Stimulated activated CD8-positive, alpha-beta memory T cell treated with anti-CD3 and anti-CD28 coated beads, Interleukin-7, amount 100 ng/mL, for 4 hours (primary cell): ENCODE results near the gene NOX5.
"Not testable (repeated sequence)": the region's sequence is repeated elsewhere in the genome, so short reads cannot be mapped to it uniquely, and the experiment has no call there.

ENCODE experiments used
- DNase-seq, 2 donors: peaks; one replicate each; pipeline ENCODE4 v3.0.0-alpha.2; 2020; ENCODE audit warnings: low read depth in 2 of 2

NOX5 gene

DNA sequence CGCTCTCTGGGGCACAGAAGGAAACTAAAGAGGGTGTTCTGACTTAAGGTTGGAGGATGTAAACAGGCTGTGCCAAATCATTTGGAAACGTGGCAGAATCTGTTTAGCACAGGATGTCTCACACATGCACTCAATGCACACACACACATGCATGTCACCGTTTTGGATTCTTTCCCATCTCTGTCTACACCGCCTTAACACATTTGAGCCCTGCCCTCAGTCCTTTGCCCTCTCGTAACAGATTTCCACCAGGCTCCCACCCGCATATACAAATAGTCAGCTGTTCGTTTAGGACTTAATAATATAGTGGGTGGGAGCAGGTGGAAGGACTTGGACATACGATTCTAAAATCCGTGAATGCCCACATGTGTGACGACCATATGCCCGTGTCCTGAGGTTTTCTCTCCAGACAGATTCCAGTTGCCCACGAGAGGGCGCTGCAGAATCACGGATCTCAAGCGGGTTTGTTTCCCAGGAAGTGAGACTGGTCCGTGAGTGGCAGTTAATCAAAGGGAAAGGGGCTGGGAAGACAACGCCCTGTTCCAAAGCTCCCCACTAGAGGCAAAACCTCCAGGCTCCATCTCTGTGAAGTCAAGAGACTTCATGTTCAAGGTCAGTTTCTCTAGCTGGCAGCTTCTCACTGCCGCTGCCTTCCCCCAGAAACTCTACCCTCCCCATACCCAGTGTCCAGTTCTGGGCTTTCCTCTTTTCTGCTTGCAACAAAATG lies 44.5 kb downstream of the NOX5 start:
- peak; percentile 39 to 44 for DNase-seq

DNA sequence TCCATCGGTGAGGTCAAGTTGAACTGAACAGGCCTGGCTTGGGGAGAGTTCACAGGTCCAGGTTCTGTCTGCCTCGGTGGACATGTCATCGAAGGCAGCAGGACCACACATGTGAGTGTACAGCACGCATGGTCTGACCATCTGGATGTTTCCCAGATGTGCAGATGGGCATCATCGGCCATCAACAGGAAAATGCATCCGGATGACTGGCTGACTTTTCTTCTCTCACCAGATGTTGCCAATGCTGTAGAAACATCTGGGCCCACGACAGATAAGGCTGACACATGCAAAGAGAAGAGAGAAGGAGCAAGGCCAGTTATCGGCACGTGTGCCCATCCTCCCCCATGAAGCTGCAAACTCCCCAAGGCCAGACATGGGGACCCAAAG lies 45.1 kb downstream of the NOX5 start:
- DNase-seq, result no peak

DNA sequence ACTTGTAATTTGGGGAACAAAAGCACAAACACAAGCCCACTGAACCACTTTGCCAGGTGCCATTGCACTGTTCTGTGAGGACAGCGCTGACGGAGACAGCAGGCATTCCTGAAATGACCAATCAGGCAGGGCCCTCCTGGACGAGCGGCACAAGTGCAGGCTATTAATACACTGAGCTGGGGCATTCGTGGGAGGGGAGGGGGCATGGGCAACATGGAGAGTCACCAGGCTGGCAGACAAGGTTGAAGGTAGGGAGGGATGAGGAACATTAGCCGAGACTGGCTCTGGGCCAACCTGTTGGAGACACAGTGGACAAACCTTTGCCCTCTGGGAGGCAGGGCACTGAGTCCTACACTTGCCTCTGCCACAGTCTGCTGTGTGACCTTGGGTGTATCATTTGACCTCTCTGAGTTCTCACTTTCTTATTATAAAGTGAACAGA lies 45.6 kb downstream of the NOX5 start:
- DNase-seq, result no peak

DNA sequence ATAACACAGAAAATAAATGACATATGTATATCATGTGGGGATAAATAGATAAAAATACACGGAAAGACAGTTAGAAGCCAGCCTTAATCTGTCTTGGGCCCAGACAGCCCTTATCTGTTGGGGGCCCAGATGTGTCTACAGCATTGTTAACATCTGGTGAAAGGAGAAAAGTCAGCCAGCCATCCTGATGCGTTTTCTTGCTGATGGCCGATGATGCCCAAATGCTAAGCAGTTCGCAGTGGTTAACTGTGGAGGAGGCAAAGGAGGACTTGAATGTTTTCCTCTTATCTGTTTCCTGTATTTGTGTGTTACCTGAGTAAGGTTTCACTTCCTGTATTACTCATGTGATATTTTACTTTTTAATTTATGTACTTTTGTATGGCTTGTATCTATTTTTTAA lies 46.2 kb downstream of the NOX5 start:
- DNase-seq, result no peak

DNA sequence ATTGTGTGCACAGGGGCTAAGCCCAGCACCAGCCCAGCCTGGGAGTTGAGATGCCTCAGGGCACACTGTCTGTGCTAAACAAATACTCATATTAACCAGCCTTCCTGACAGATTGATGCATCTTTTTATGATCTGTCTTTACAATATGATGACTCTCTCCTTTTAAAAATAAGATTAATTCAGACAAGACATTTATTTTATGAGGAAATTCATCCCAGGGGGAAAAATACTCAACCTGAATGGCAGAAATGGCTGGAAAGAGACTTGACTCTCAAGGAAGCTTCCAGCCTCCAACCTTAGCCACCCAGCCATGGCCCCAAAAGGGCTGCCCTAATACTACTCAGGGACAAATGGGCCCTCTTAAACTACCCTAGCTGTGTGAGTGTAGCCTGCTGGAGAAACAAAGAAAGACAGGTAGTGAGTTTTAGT lies 46.9 kb downstream of the NOX5 start:
- DNase-seq, result no peak

DNA sequence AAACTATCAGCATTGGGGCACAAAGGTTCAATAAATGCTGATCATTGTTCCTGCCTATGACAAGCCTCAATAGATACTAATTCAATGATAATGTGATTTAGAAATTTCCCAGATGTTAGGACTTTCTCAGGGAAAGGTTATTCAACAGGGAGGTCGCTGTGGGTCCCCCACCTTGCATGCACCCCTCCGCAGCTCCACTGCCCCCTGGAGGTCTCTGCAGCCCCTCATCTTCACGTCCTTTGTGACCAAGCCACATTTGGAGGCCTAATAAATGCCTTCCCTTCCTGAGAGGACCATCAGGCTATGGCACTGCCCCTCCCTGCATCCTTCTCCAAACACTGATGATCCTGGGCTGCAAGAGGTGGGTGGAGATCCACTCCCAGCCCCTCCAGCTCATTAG lies 50.2 kb downstream of the NOX5 start:
- DNase-seq, result no peak

DNA sequence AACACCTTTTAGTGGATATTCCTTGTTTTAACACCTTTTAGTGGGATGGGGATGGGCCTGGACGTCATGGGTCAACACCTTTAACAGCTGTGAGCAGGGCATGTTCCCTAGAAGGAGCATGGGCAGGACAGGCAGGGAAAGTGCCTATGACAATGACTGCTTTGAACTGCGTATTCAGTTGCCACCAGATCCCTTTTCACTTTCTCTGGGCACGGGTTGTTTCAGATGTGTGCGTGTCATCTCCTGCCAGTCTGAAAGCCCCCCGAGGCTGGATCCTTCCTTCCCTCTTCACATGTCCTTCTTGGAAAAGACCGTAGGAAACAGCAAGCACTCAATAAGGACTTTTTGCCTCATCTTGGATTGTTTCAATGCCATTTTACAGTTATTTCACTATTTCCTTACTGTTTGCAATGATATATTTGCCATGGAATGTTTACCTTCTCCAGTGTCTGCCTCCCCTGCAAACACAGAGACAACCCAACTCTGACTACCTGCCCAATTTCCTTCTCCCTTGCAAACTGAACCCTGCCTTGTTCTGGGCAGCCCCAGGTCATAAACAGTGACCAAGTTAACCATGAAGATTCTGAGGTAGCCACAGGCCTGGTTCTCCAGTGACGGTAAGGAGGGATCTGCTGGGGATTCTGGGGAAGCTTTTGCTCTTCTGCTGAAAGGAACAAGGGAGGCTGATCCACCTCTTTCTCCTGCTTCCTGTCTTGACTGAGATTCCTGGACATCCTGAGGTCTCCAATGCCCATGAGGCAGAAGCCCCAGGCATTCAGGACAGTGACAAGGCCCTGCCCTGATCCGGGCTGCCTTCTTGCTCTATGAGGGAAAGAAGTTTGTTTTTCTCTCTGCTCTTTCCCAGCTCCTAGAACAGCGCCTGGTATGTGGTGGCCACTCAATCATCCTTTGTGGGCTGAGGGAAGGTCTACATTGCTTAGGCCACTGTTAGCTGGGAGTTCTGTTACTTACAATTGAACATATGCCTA lies 51.8 kb downstream of the NOX5 start:
- no peak for DNase-seq

DNA sequence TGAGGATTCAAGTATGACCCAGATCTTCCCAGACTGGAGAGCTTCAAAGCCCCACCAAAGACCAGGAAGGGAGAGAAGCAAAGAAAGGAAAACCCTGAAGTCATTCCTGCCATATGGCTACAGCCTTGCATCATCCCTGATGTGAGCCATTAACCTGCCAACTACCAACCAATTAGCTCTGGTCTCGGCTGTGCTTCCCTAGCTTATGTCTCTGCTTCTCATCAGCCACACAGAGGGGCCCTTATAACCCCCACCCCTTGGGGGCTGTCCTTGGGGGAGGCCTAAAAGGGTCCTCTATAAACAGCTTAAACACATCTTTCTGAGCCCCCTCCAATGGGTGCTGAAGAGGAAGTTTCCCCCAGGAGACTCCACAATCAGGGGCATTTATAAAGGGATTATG lies 52.8 kb downstream of the NOX5 start:
- DNase-seq, result no peak

DNA sequence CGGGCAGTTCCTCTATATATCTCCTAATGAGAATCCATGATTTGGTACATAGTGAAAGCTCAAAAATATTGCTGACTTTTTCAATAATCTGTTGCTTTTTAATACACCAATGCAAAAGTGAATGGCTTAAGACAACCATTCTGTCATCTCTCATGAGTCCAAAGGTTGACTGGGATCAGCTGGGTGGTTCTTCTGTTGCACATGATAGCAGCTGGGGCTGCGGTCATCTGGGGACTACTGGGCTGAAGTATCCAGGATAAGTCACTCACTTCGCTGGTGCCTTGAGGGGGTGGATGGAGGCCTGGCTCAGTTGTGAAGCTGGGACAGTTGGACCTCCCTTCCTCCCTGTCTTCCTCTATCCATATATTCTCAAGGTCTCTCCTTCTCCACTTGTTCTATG lies 53.7 kb downstream of the NOX5 start:
- DNase-seq, result no peak

DNA sequence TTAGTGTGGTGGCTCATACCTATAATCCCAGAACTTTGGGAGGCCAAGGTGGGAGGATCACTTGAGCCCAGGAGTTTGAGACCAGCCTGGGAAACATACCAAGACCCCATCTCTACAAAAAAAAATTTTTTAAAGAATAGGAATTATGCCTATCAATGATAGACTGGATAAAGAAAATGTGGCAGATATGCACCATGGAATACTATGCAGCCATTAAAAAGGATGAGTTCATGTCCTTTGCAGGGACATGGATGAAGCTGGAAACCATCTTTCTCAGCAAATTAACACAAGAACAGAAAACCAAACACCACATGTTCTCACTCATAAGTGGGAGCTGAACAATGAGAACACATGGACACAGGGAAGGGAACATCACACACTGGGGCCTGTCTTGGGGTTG lies 54.8 kb downstream of the NOX5 start:
- DNase-seq, result not testable (repeated sequence)

DNA sequence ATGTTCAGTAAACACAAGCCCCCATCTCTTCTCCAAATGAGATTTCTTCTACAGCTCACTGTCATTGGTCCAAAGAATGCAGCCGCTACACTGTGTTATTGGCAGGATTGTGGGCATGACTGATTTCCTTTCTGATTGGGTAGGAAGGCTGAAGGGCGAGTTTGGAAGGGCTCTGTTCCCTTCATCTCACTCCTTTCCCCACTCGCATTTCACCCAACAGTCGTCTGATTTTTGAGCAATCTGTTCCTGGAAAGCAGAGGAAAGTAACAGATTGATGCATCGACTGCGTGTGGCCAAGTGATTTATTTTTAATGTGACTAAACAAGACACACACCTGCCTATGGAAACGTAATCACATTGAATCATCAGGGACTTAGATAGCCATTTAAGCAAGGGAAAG lies 55.5 kb downstream of the NOX5 start:
- DNase-seq, result no peak

DNA sequence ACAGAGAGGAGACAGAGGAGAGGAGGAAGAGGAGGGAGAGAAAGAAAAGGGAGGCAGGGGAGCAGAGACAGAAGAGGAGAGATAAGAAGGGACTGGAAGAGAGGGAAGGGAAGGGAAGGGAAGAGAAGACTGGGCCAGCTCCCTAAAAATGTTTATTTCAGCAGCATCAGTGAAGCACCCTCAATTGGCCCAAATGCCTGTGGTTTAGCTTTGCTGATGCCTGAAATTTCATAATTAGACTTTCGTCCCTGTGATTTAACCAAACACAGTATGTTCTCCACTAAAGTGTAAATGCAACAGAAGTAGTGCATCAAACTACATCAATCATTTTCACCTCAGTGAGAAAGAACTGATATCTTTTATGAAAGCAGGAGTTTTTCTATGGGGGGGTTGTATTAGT lies 55.9 kb downstream of the NOX5 start:
- no peak for DNase-seq

DNA sequence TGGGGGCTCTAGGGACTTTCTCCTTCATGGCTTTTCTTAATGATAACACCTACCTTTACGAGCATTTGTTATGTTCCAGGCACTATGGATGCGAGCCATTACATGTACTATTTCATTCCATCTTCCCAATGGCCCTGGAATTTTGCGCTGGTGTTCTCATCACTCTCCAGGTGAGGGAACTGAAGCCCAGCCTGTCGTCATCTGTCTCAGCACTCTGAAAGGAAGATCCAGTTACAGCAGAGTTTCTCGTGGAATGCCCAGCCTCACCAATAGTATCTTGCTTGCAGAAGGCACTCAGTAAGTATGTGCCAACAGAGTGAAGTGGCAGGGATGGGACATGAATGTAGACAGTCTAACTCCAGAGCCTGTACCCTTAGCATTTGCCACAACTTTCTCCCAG lies 56.8 kb downstream of the NOX5 start:
- DNase-seq, result no peak

DNA sequence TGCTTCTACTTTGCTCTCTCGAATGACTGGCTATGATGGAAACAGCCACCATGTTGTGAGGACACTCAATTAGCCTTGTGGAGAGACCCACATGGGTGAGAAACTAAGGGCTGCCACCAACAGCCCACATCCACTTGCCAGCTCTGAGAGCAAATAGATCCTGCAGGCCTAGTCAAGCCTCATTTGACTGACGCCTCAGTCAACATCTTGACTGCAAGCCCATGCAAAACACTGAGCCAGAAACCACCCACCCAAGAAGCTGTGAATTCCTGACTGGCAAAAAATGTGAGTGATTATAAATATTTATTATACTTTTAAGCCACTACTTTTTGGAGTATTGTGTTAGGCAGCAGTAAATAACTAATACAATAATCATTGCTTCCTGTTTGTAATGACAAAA lies 58.4 kb downstream of the NOX5 start:
- no peak for DNase-seq

DNA sequence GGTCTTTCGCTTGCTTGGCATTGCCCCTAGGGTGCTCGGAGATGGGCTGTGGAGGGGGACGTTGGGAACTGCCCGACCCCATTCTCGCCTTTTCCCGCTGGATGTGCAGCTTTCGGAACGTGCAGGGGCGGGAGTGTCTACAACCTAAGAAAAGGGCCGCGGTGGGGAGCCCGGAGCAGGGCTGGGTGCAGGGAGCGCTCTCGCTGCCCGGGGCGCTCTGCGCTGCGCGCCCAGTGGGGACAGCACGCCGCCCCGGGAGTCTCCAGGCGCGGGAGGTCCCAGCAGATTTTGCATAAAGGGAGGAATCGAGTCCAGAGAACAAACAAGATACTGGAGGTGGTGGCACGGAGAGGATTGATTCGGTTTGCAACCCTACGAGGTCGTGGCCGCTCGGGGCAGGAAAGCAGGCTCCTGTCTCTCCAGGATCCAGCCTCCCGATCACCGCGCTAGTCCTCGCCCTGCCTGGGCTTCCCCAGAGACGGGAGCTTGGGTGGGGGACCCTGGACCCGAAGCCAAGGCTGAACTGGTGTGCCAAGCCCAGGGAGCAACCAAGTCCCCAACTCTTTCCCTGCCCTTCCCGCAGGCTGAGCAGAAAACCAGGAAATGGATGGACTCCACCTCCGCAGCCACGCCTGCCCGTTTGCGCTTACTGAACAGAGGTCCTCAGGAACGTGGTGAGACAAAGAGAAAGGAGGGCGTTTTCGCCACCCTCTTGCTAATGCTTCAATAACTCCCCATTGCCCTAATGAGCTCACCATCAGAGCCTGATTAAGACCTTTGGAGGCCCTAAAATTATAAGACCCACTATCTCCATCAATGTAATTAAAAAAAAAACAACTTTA lies 59.7 kb downstream of the NOX5 start:
- no peak for DNase-seq

DNA sequence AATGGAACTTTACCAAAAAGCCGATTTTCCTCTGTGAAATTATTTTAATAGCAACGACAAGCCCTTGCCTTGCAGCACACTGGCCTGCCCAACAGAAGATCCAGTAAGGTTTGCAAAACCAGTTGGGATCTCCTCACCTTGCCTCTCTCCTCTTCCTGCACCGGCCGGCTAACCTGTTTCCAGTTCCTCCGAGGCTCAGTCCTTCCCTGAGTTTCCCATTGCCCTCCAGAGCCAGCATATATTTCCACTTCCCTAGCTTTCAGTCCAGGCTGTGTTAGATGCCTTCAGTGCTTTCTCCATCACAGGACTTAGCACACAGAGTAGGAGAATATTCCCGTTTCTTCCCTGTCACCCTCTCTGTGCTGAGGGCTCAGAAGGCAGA lies 60.3 kb downstream of the NOX5 start:
- DNase-seq, result no peak

DNA sequence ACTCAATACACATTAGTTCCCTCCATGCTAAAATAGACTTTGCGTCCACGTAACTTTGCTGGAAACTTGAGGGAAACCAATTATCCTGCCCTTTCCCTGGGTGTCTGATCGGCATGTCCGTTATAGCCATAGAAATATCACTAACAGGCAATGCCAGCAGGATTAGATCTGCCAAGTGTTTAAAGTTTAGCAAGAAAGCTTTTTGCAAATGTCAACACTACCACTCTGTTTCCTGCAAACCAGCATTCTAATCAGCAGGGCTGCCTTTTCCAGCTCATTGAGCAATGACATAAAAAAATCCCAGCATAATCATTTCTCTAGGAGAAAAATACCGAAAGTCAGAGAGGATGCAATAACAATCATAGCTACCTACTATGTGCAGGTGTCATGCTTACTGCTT lies 60.9 kb downstream of the NOX5 start:
- no peak for DNase-seq

DNA sequence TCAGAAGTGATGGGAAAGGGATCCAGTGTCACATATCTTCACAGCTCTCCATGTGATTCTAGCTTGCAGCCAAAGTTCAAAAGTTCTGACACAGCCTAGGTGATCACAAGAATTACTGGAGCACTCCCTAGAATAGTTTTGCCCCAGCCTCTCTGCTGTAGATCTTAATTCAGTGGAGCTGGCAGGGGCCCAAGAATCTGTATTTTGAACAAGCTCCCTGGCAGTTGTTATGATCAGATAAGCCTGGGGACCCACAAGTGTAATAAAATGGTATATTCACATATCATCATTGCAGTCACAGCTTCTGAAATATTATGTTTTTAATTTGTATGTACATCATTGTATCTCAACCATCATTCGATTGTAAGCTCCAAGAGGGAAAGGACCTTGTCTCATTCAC lies 62.3 kb downstream of the NOX5 start:
- no peak for DNase-seq

DNA sequence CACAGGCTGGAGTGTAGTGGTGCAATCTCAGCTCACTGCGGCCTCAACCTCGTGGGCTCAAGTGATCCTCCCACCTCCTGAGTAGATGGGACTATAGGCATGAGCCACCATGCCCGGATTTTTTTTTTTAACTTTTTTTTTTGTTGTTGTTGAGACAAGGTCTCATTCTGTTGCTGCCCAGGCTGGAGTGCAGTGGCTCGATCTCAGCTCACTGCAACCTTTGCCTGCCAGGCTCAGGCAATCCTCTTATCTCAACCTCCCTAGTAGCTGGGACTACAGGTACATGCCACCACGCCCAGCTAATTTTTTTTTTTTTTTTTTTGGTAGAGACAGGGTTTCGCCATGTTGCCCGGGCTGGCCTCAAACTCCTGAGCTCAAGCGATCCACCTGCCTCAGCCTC lies 64.1 kb downstream of the NOX5 start:
- no peak for DNase-seq

DNA sequence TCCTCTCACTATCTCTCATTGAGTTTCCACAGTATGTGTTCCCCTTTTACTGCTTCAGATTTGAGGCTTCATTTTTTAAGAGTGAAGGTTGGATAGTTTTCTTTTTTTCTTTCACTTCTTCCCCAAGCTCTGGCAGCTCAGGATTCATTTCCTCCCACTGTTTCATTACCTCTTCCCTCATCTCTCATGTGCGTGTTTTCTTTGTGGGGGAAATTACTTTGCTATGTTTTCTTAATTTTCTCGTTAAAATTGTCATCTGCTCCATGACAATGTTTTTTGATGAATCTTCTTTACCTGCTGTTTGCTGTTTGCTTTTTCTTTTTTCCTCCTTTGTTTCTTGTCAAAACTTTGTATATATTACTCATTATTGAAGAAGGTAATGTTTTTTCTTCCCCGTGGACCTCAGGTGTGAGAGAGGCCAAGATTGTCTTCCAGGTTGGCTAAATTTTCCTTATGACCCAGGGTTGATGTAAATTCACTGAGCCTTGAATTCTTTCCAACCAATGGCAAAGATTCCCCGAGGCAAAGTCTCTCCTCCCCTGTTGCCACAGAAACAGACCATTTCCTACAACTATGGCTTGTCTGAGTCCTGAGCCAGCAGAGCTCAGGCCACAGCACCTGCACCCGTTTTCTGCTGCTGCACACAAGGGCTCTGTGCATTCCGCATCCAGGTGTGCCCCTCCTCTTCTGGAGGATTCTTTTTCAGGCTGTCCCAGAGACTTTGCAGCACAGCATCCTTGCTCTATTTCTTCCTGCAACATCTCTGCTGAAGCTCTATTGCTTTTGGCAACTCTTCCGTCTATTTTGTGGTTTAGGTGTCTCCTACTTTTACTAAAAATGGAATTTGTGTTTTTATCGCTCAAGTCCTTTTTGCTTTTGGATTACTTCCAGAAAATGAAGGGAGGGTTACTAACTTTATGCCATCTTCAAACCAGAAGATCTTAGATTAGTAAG lies 66.1 kb downstream of the NOX5 start:
- no peak for DNase-seq
